Spinal cord (tissue), 10 donors: ENCODE data around the gene POLD1. TPM values are rescaled to one million over a fixed set of nuclear protein-coding genes. Genes with fewer than 3 reads are reported as not detected.

Experiments
- DNase-seq, 6 donors: peaks; one replicate each; pipeline versions ENCODE4 v3.0.0 to v3.0.0-alpha.2; 2013 to 2015; ENCODE audit warnings: low spot score in 6 of 6, low read depth in 4 of 6
- H3K27ac ChIP-seq: one replicate; pipeline ENCODE4 v1.5.1; 2013; ENCODE audit warnings: low read depth, low read length, control low read depth
- H3K27me3 ChIP-seq: one replicate; pipeline ENCODE4 v1.6.1; 2013; ENCODE audit warnings: low read length; ENCODE audit not compliant: control insufficient read depth, insufficient read depth
- H3K36me3 ChIP-seq: one replicate; pipeline ENCODE4 v1.6.1; 2013; ENCODE audit warnings: low read length; ENCODE audit not compliant: control insufficient read depth, insufficient read depth
- H3K4me1 ChIP-seq: one replicate; pipeline ENCODE4 v1.6.1; 2013; ENCODE audit warnings: low read length; ENCODE audit not compliant: control insufficient read depth, insufficient read depth
- H3K4me3 ChIP-seq: one replicate; pipeline ENCODE4 v1.5.1; 2013; ENCODE audit warnings: low read depth, low read length, control low read depth
- H3K9me3 ChIP-seq: one replicate; pipeline ENCODE4 v1.6.1; 2013; ENCODE audit warnings: low read length; ENCODE audit not compliant: control insufficient read depth, insufficient read depth
- WGBS: methylation state at CpG from one replicate; pipeline ENCODE4 v1.1.5; 2013; ENCODE audit warnings: missing lambda C conversion rate; ENCODE audit not compliant: insufficient coverage; 5-methylcytosine and 5-hydroxymethylcytosine counted together
- polyA plus RNA-seq, 2 donors: library from polyadenylated mRNA; unstranded; fragments of 120-200 nt; gene quantifications; one replicate each; pipeline ENCODE4 v1.2.1, GENCODE V29; 2013; ENCODE audit not compliant: insufficient read length in 2 of 2
- total RNA-seq, 2 donors: library from RNA; depleted of rRNA in 1 of 2; stranded (reverse); fragments of 120-200 nt in 1 of 2; fragments of >200 nt in 1 of 2; gene quantifications; one replicate each; pipeline versions ENCODE4 v1.2.3 to v1.2.4, GENCODE V29; 2013 to 2014
- donor health status: healthy.

The POLD1 gene
- total and polyA plus RNA-seq, 4 donors, result 13.1 to 29.1 (median 25.0) TPM

- no peak overlapping the region for H3K4me3 ChIP-seq
- 88% methylated on average over 19 of the region's 22 CpGs for WGBS
- peaks cover 30% of the 10 kb centered on the region for H3K27me3 ChIP-seq
- no peak overlapping the region for H3K27ac ChIP-seq
- DNase-seq, result no peak
- H3K36me3 ChIP-seq, result no peaks in the 10 kb centered on the region
- H3K9me3 ChIP-seq, result no peaks in the 10 kb centered on the region
- H3K4me1 ChIP-seq, result peaks cover 13% of the 10 kb centered on the region
Measured at GRCh38 chr19:50423279-50424113, 39.3 kb downstream of the POLD1 start.

DNA sequence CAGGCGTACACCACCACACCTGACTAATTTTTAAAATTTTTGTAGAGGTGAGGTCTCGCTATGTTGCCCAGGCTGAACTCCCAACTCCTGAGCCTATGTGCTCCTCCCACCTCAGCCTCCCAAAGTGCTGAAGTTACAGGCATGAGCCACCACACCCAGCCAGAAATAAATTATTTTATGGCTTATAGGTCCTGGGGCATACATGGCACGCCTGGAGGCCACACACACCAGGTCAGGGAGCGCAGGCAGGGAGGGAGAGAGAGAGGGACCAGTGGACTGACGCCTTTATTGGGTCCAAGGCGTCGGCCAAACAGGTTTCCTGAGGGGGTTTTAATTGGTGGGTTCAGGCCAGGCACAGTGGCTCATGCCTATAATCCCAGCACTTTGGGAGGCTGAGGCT lies 41.4 kb downstream of the POLD1 start:
- DNase-seq, result no peak
- no peaks in the 10 kb centered on the region for H3K36me3 ChIP-seq
- no peak overlapping the region for H3K4me3 ChIP-seq
- WGBS, result 95% methylated on average over 5 of the region's 7 CpGs
- peaks cover 9% of the 10 kb centered on the region for H3K4me1 ChIP-seq
- H3K27ac ChIP-seq, result no peak overlapping the region
- no peaks in the 10 kb centered on the region for H3K9me3 ChIP-seq
- H3K27me3 ChIP-seq, result peaks cover 22% of the 10 kb centered on the region

DNA sequence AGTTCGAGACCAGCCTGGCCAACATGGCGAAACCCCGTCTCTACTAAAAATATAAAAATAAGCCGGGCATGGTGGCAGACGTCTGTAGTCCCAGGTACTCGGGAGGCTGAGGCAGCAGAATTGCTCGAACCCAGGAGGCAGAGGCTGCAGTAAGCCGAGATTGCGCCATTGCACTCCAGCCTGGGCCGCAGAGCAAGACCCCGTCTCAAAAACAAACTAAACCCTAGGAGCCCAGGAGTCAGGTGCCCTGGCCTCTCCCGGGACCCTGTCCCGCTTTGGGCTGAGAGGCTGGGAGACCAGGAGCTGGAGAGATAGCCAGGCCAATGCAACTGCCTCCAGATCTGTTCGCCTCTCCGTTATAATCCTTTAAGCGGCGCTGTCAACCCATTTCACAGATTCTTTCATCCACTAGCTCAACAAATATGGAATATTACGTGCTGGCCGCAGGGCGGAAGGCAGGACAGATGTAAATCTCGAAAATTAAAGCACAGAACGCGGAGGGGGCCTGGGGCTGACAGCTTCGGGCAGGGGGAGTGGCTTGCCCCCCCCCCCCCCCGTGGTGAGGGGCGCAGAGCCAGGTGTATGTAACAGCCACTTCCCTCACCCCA lies 43.3 kb downstream of the POLD1 start:
- peaks cover 25% of the 10 kb centered on the region for H3K27me3 ChIP-seq
- peak overlapping the region; percentile 9 for H3K4me3 ChIP-seq
- no peaks in the 10 kb centered on the region for H3K9me3 ChIP-seq
- no peaks in the 10 kb centered on the region for H3K36me3 ChIP-seq
- no peak overlapping the region for H3K27ac ChIP-seq
- no peak for DNase-seq
- peaks cover 23% of the 10 kb centered on the region for H3K4me1 ChIP-seq
- 93% methylated on average over 19 of the region's 26 CpGs for WGBS

GRCh38 chr19:50427997-50428425 lies 43.9 kb downstream of the POLD1 start:
- no peaks in the 10 kb centered on the region for H3K9me3 ChIP-seq
- H3K27ac ChIP-seq, result no peak overlapping the region
- H3K4me3 ChIP-seq, result peak overlapping the region; percentile 9
- no peaks in the 10 kb centered on the region for H3K36me3 ChIP-seq
- H3K27me3 ChIP-seq, result peaks cover 29% of the 10 kb centered on the region
- peak in 5 of 6 donors; percentile 20 to 82 (median 31) for DNase-seq
- peaks cover 27% of the 10 kb centered on the region for H3K4me1 ChIP-seq
- 4% methylated on average over 38 of the region's 38 CpGs for whole genome bisulfite sequencing

- WGBS, result 100% methylated on average over 2 of the region's 7 CpGs
- Histone ChIP-seq H3K4me1 (peaks cover 27% of the 10 kb centered on the region), H3K36me3 (no peaks in the 10 kb centered on the region), H3K9me3 (no peaks in the 10 kb centered on the region), H3K27ac (no peak overlapping the region), H3K27me3 (peaks cover 29% of the 10 kb centered on the region), H3K4me3 (no peak overlapping the region)
- DNase-seq, result no peak
Measured at GRCh38 chr19:50428772-50429463, 44.8 kb downstream of the POLD1 start.

DNA sequence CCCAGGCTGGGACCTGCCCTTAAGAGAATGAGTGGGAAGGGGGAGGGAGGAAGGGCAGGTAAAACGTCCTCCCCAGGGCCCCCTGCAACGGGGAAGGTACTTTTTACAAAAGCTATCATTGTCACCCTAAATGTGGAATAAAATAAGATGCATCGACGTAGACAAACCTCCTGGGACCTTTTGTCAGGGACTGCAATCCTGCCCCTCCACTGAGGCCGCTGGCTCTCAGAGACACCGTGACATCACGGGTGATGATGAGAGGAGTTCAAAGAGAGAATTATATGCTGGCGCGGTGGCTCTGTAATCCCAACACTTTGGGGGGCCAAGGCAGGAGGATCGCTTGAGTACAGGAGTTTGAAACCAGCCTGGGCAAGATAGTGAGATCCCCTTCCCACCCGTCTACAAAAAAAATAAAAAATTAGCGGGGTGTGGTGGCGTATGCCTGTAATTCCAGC lies 46.8 kb downstream of the POLD1 start:
- Histone ChIP-seq H3K27me3 (peaks cover 29% of the 10 kb centered on the region), H3K9me3 (no peaks in the 10 kb centered on the region), H3K27ac (no peak overlapping the region), H3K4me3 (peak overlapping the region; percentile 65), H3K4me1 (peaks cover 27% of the 10 kb centered on the region), H3K36me3 (no peaks in the 10 kb centered on the region)
- WGBS, result 18% methylated on average over 3 of the region's 13 CpGs
- DNase-seq, result no peak

- peak; percentile 74 to 97 (median 86) for DNase-seq
- no peaks in the 10 kb centered on the region for H3K9me3 ChIP-seq
- H3K27me3 ChIP-seq, result peaks cover 29% of the 10 kb centered on the region
- peak overlapping the region; percentile 65 for H3K4me3 ChIP-seq
- H3K36me3 ChIP-seq, result no peaks in the 10 kb centered on the region
- under 1% methylated on average over 36 of the region's 54 CpGs for WGBS
- no peak overlapping the region for H3K27ac ChIP-seq
- peaks cover 27% of the 10 kb centered on the region for H3K4me1 ChIP-seq
Measured at GRCh38 chr19:50431343-50432220, 47.4 kb downstream of the POLD1 start.

GRCh38 chr19:50432221-50433028 lies 48.3 kb downstream of the POLD1 start, which contains the start of gene MYBPC2:
MYBPC2 (plus strand) TSS chr19:50432892; CDS start chr19:50432954, 62 bp downstream.
- no peaks in the 10 kb centered on the region for H3K9me3 ChIP-seq
- DNase-seq, result peak in 3 of 6 donors; percentile 3 to 65 (median 33)
- H3K27me3 ChIP-seq, result peaks cover 29% of the 10 kb centered on the region
- no peaks in the 10 kb centered on the region for H3K36me3 ChIP-seq
- peaks cover 27% of the 10 kb centered on the region for H3K4me1 ChIP-seq
- 3% methylated on average over 40 of the region's 40 CpGs for WGBS
- no peak within 1 kb of the TSS for H3K27ac ChIP-seq
- H3K4me3 ChIP-seq, result peak within 1 kb of the TSS; percentile 65
